ENCODE data around the gene RCCD1.
"Not testable (repeated sequence)": the region's sequence is repeated elsewhere in the genome, so short reads cannot be mapped to it uniquely, and the experiment has no call there.

Gene RCCD1

GRCh38 chr15:90954712-90955623, at the start of gene RCCD1:
RCCD1 (plus strand) TSS chr15:90954884; CDS start chr15:90956735, 1,851 bp downstream.
- peak; percentile 96 to 97 (median 97) for DNase-seq

- DNase-seq, result no peak
These were observed 49.1 kb upstream of the RCCD1 start for GRCh38 chr15:90905306-90906180.

DNA sequence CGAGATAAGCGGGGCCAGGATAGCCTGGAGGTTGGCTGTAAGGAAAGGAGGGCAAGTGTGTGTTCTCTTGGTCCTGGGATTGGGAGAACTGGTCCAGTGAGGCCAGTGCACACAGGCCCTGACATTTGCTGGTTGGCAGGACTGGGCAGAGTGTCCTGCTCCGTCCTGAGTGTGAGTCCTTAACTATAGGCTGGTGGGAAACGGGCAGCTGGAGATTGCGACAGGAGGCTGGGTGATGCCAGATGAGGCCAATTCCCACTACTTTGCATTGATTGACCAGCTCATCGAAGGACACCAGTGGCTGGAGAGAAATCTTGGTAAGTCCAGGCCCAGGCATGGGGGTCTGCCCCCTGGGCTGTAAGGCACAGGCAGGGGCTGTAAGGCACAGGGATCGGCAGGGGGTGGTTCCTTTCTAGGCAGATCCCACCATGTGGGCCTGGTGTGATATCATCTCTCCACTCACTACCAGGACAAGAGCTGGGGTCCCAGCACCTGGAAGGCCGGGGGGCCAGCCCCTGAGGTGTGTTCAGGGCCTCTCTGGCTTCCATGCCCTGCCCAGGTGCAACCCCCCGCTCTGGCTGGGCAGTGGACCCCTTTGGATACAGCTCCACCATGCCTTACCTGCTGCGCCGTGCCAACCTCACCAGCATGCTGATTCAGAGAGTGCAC, 48.4 kb upstream of the RCCD1 start:
- DNase-seq, result no peak

DNA sequence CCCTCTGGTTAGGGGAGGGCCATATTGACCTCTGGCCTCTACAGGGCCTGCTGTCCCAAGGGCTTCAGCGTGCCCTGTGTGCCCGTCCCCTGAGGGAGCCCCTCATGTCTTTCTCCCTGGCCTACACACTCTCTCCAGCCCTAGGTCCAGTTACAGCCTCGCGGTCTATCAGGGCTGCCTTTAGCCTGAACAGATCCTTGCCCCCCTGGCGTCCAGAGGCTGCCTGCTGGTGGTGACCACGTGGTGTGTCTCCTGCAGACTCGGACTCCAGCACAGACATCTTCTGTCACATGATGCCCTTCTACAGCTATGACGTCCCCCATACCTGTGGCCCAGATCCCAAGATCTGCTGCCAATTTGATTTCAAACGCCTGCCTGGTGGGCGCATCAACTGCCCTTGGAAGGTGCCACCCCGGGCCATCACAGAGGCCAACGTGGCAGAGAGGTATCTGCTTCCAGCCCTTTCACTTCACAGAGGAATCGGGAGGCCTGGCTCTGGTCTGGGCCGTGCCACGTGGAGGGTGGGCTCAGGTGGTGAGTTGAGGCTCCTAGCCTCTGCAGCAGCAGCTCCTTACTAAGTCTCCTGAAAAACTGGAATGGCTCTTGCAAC, 47.5 kb upstream of the RCCD1 start:
- no peak for DNase-seq

- DNase-seq, result no peak
These were observed 46.7 kb upstream of the RCCD1 start for GRCh38 chr15:90907838-90908507.

DNA sequence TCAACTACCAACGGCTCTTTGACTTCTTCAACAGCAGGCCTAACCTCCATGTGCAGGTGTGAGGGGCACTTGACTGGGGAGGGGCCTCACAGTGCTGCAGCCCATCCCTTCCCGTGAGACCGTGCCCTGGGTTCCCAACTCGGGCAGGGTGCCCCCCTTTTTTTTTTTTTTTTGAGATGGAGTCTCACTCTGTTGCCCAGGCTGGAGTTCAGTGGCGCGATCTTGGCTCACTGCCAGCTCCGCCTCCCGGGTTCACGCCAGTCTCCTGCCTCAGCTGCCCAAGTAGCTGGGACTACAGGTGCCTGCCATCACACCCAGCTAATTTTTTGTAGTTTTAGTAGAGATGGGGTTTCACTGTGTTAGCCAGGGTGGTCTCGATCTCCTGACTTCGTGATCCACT, 45.2 kb upstream of the RCCD1 start:
- DNase-seq, result not testable (repeated sequence)

GRCh38 chr15:90909976-90910375, 44.7 kb upstream of the RCCD1 start:
- no peak for DNase-seq

GRCh38 chr15:90910441-90911301, 44.0 kb upstream of the RCCD1 start:
- no peak for DNase-seq

DNA sequence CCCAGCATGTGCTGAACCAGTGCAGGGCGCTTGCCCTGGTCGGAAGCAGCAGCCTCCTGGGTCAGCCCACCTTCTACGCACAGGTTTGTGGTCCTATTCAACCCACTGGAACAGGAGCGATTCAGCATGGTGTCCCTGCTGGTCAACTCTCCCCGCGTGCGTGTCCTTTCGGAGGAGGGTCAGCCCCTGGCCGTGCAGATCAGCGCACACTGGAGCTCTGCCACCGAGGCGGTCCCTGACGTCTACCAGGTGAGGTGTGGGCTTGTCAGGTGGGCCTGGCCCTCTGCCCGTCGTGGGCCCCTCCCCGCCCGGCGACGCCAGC, 43.4 kb upstream of the RCCD1 start:
- no peak for DNase-seq

GRCh38 chr15:90911906-90912769, 42.5 kb upstream of the RCCD1 start:
- no peak for DNase-seq

GRCh38 chr15:90912770-90913075, 42.0 kb upstream of the RCCD1 start:
- DNase-seq, result no peak

DNA sequence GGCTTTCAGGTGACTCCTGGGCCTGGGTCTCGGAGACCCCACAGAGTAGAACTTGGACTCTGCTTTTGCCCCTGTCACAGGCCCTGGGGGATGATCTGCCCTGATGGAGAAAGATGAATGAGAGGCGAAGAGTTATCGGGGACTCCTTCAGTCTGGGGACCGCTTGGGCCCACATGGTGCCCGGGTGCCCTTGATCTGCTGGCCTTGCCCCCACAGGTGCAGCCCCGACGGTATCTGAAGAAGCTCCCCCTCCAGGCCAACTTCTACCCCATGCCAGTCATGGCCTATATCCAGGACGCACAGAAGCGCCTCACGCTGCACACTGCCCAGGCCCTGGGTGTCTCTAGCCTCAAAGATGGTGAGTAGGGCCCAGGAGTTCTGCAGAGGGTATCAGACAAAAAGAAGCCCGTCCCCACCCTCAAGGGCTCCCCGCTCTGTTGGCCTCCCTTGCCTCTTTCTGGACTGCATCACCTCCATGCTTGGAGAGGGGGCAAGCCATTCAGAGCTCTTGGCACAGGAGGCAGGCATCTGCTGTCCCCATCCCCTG, 41.2 kb upstream of the RCCD1 start:
- no peak for DNase-seq

DNA sequence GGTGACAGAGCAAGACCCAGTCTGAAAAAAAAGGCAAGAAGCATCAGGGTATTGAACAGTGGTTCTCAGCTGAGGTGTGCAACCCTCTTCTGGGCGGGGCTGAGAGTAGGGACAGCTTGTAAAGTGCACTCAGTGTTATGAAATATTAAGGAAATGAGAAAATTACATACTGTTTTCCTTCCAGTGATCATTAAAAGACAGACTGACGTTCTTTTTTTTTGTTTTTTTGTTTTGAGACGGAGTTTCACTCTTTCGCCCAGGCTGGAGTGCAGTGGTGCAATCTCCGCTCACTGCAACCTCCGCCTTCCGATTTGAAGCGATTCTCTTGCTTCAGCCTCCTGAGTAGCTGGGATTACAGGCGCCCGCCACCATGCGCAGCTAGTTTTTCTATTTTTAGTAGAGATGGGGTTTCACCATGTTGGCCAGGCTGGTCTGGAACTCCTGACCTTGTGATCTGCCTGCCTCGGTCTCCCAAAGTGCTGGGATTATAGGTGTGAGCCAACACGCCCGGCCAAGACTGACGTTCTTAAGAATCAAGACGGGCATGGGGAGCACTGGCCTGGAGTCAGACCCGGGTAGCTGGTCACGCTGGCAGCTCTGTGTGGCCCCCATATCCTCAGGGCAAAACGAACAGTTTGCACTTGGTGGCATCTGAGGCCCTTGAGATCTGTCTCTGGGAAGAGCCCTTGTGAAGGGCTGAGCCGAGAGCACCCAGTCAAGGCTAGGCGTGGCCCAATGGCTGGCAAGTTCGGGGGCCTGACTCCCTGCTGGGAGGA, 40.2 kb upstream of the RCCD1 start:
- peak; percentile 61 to 71 (median 67) for DNase-seq

- DNase-seq, result no peak
These were observed 39.4 kb upstream of the RCCD1 start for GRCh38 chr15:90915216-90915807.

DNA sequence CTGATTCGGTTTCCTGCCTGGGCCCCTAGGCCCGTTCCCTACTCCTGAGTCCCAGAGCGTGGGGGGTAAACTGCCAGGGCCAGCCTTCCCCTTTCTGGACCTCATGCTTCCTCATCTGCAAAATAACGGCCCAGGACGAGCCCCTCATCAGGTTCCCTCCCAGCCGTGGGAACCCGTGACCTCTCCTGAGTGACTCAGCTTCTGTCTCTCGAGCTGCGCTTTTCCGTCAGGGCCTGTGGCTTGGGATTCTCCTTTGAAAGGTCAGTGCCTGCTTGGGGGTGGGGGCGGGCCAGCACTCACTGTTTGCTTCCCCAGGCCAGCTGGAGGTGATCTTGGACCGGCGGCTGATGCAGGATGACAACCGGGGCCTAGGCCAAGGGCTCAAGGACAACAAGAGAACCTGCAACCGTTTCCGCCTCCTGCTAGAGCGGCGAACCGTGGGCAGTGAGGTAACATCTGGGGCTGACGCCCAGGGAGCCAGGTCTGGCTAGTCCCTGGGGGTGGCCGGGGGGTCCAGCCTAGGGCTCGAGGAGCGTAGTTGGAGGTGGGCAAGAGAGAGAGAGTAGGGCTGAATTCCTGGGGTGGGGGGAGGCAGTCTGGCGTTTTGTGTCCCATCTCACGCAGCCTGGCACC, 38.8 kb upstream of the RCCD1 start:
- peak; percentile 95 to 98 (median 96) for DNase-seq

GRCh38 chr15:90916461-90916860, 38.2 kb upstream of the RCCD1 start:
- no peak for DNase-seq

DNA sequence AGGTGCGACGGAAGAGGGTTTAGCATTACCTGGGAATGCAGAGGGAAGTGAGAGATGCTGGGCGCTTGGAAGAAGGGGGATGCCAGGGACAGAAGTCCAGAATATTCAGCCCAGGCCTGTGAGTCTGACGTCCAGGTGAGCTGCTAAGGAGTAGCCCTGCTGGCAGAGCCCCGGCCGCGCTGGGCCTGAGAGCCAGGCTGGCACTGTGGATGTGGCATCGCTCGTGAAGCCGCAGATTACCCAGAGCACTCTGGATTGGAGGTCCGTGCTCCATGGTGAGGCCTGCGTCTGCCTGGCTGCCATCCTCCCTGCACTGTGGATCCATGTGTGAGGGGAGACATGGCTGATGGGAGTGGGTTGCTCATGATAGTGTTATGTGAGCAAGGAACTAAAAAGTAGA, 37.1 kb upstream of the RCCD1 start:
- no peak for DNase-seq

DNA sequence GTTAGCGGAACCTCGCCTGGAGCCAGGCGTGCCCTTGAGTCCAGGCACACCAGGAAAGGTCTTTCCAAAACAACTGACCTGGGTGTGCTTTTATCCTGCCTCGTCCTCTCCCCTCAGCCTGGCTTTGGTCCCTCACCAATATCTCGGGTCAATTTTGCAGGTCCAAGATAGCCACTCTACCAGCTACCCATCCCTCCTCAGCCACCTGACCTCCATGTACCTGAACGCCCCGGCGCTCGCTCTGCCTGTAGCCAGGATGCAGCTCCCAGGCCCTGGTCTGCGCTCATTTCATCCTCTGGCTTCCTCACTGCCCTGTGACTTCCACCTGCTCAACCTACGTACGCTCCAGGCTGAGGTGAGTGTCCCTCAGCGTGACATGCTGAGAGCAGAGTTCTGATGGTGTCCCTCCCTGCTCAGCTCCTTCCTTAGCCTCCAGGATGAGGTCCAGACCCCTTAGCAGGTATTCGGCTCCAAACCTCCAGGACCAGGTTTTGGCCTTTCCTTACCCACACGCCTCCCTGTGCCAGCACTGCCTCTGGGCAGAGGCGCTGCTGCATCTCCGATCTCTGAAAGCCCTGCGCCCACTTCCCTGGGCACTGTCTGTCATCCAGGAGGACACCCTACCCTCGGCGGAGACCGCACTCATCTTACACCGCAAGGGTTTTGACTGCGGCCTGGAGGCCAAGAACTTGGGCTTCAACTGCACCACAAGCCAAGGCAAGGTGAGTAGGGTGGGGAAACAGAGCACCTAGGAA, 36.5 kb upstream of the RCCD1 start:
- no peak for DNase-seq
